NCI-H1417 (cell line): Measurements from ENCODE around the gene IFITM5.
"Not testable (repeated sequence)": the region's sequence is repeated elsewhere in the genome, so short reads cannot be mapped to it uniquely, and the experiment has no call there.

ENCODE experiments used
- DNase-seq, 3 experiments: peaks; one replicate each; lab custom pipeline; 2025; lab: John Stamatoyannopoulos, UW

IFITM5 gene

DNA sequence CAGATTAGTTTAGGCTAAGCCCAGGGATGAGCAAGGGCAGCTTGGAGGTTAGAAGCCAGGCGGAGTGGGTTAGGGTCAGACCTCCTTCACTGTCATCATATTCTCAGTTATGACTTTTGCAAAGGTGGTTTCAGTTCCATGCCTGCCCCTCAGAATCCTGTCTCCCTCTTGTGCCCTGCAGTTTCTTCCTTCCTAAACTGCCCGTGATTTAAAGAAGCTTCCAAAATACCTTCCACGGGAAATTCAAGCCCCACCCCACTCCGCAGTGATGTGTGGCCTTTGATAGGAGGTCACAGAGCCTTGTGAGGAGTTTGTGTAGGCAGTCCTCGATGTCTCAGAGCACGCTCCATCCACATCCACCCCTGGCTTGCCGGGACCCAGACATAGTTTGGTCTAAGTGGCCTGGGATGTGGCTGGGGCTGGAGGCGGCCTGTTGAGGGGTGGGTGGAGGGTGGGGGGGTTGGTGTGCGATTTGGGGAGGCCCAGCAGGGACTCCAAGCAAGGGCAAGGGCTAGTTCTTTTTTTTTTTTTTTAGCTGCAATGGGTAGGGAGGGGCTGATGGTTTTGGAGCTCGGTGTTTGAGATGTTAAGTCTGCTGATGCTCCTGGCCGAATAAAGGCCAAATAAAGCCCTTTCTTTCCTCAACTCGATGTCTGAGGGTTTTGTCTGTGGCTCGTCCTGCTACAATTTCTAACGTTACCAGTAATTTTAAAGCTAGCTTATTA is 12.9 kb upstream of the IFITM5 start:
- no peak for DNase-seq

GRCh38 chr11:311013-311748 is 11.9 kb upstream of the IFITM5 start:
- DNase-seq: not testable (repeated sequence)

DNA sequence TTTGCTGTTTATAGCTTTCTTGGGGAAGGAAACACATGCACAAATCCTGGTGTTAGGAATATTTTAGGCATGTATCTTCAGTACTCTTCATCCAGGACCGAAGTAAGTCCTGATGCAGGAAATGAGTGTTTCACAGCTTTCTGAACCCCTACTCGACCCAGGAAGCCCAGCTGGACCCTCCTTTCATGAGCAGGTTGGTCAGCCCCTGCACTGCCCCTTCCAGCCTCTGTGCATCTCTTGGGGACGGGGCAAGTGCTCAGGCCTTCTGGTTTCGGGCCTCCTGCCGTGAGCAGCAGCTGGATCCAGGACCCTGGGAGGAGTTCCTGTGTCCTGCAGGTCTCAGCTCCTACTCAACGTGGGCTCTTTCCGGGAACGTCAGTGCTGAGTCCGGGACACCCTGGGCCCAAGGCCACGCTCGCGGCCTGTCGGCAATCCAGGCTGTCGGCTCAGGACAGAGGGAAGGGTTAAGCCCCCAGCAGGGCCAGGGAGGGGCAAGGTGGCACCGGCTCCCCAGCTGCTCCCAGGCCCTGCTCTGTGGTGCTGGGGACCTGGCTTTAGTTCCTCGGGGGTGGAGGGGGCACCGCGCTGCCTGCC is 10.8 kb upstream of the IFITM5 start:
- DNase-seq: not testable (repeated sequence)

DNA sequence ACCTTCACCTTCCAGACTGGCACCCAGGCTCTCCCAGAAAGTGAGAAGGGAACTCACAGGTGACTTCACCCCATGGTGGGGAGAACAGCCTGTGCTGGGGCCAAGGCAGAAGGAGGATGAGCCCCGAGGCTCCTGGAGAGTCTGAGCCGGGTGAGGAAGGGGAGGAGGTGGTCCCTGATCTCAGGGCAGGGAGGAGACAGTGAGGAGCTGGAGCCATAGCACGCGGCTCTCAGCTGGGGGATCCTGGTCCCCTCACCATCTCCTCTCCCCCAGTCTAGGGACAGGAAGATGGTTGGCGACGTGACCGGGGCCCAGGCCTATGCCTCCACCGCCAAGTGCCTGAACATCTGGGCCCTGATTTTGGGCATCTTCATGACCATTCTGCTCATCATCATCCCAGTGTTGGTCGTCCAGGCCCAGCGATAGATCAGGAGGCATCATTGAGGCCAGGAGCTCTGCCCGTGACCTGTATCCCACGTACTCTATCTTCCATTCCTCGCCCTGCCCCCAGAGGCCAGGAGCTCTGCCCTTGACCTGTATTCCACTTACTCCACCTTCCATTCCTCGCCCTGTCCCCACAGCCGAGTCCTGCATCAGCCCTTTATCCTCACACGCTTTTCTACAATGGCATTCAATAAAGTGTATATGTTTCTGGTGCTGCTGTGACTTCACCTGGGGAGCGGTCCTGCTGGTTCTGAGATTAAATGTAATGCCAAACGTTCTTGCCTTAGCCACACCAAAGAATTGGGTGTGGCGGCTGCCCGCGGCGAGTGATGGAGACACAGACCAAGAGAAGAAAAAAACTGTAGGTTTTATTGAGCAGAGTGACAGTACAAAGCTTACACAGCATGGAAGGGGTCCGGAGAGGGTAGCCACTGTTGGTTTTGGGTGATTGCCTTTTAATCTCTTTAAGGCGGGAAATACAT is 9.7 kb upstream of the IFITM5 start:
- DNase-seq: not testable (repeated sequence)

- DNase-seq: not testable (repeated sequence)
Measured at GRCh38 chr11:307766-308708, 8.7 kb upstream of the IFITM5 start, which contains the start of gene IFITM2. IFITM2 (plus strand) TSS chr11:307816; CDS start chr11:308193, 377 bp downstream.

DNA sequence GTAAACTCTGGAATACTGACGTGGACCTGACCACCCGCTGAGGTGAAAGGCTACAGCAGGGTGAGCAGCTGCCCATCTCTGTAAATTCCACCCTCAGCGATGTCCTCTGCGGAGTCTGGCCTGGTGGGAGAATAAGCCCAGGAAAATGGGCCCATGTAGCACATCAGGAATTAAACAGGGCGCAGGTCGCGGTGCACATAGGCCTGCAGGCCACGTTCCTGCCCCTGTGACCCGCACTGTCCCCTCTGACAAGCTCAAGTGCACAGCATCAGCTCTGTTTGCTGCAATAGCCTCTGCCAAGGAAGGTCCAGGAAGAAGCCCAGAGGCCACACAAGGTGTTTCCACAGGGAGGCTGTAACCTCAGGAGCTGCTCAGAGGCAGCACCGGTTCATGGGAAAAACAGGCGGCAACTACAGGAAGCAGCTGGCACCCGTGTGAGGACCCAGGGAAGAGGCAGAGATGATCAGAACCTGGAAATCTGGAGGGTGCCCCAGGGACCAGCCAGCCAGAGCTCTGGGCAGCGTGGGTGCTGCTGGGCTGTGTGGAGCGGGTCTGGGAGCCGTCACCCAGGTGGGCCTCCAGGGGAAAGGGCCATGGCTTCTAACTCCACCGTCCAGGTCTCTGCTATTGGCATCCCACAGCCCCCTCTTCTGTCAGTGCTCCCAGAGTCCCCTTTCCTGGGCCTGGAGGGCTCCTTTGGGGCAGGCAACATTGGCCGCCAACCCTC is 7.5 kb upstream of the IFITM5 start:
- DNase-seq: no peak

GRCh38 chr11:305844-306211 is 6.5 kb upstream of the IFITM5 start:
- DNase-seq: no peak

DNA sequence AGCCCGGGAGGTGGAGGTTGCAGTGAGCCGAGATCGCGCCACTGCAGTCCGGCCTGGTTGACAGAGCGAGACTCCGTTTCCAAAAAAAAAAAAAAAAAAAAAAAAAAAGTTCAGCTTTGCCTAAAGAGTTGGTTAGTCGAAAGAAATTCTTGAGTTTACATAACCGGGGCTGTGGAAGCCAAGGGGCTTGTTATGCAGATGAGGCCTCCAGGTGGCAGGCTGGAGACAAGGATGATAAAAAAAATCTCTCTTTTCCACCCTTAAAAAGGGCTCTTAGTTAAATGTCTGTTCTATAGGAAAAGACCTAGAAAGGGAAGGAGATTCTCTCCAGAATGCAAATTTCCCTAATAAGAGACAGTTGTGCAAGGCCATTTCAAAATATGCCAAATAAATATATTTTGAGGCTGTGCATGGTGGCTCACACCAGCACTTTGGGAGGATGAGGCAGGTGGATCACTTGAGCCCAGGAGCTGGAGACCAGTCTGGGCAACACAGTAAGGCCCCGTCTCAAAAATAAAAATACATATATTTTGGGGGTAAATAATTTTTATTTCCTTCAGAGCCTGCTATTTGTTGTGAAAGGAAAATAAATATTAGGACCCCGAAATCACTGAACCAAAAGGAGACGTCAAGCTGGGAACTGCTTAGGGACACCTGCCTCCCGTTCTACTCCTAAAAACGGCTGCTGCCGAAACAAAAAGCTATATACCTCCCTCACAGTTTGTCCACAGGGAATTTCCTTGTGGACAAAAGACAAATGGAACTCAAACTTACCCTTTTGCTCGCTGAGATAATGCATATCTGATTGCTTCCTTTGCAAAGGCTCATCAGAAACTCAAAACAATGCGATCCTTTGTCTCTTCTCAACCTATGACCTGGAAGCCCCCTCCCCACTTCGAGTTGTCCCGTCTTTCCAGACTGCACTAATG is 5.9 kb upstream of the IFITM5 start:
- DNase-seq: peak; percentile 6 to 42 (median 33)

DNA sequence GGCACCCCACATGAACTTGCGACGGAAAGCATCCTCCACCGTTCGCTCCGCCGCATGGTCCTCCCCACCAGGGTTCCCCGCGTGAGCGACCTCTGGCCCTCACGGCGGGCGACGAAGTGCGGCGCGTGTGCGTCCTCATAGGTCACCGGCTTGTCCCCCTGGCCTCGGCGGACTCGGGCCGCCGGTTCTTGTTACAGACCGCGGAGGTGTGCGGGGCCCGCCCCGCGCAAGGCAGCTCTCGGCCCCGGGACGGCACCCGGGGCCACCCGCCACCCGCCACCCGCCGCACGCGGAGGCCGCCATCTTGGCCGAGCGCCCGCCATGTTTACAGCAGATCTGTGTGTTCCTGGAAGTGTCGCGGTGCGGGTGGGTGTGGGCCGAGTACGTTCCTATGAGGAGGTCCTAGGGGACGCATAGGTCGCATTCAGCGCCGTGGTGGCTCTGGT is 4.8 kb upstream of the IFITM5 start:
- DNase-seq: no peak

DNA sequence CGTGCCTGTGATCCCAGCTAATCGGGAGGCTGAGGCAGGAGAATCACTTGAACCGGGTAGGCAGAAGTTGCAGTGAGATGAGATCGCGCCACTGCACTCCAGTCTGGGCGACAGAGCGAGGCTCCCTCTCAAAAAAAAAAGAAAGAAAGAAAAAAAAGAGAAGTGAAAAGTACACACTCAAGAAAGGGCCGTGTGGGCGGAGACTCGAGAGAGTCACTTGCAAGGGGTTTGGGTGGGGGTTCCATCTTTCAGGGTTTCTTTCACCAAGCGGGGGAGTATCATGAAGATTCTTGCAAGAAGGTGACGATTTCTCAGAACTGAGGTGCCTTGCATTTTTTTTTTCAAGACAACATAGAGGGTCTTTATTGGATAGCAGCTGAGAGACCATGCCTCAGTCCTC is 4.0 kb upstream of the IFITM5 start:
- DNase-seq: no peak

- no peak for DNase-seq
Measured at GRCh38 chr11:299951-300735, 817 bp upstream of the IFITM5 start.

DNA sequence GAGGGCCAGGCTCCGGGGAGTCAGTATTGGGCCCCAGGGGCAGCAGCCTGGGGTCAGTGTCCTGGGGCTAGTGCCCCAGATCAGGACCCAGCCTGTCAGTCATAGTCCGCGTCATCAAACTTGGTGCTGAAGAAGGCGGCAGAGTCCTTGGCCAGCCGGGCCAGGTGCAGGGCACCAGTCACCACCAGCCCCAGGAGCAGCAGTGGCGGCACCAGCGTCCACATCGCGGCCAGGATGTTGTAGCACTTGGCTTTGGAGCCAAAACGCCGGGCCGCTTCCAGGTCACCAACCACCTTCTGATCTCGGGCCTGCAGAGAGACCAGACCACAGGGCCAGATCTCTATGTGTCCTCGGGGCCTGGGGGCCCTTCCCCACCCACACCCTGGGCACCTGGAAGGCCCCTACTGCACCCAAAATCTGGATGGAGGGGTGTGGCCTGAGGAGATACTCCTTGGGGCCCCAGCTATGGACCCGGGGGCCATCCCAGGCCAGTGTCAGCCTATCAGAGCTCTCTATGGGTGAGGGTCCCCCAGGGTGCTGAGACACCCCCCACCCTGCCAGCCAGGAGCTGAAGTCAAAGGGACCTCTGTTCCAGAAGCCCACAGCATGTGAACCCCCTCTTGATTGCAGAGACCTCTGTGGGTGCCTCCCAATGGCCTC is 790 bp downstream of the IFITM5 start:
- DNase-seq: no peak

DNA sequence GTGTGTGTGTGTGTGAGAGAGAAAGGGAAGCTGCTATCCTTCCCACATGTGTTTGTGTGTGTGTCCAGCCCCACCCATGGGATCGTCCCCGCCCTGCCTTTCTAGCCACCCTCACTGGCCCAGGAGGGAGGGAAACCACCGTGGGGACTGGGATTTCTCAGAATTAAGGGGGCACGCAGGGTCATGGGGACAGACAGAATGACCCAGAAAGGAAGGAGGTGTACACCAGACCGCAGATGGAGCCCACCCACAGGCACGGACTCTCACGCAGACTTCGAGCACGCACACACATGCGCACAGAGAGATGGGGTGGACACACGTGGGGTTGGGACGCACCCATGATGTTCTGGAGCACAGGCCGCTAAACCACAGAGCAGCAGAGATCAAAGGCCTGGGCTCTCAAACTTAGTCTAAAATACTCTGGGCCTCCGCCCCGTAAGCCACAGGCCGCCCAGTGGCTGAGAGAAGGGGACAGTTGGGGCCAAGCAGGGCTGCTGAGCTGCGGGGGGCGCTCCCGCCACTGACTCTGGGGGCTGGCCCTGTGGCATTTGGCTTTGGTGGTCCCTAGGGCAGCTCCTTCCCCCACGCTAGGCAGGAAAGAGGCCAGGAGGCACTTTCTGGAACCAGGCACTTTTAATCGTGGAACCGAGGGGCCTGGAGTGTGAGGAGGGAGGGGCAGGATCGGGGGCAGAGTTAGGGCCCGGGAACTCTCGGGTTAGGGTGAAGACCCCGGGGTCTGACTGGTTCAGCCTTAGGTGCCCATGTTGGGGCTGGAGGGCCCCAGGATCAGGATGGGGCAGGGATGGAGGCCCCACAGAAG is 1.5 kb downstream of the IFITM5 start:
- DNase-seq: no peak

GRCh38 chr11:297051-297585 is 2.2 kb downstream of the IFITM5 start:
- DNase-seq: no peak

GRCh38 chr11:296171-297050 is 2.9 kb downstream of the IFITM5 start:
- no peak for DNase-seq
